Loucy (cell line): ENCODE measurements around the gene NAALADL2.

Source experiments
- EZH2phosphoT487 ChIP-seq: fragments of 200-600 bp; IDR thresholded peaks from 2 replicates; pipeline ENCODE4 v1.6.1; 2018; ENCODE audit warnings: antibody characterized with exemption, mild to moderate bottlenecking, moderate library complexity, borderline replicate concordance
- TF ChIP-seq, protein P1 (sequence below): fragments of 200-600 bp; sonication (generic); conservative IDR thresholded peaks from 2 replicates; pipeline ENCODE4 v1.5.1; 2014; ENCODE audit warnings: mild to moderate bottlenecking, antibody characterized with exemption, low read length

DNA sequence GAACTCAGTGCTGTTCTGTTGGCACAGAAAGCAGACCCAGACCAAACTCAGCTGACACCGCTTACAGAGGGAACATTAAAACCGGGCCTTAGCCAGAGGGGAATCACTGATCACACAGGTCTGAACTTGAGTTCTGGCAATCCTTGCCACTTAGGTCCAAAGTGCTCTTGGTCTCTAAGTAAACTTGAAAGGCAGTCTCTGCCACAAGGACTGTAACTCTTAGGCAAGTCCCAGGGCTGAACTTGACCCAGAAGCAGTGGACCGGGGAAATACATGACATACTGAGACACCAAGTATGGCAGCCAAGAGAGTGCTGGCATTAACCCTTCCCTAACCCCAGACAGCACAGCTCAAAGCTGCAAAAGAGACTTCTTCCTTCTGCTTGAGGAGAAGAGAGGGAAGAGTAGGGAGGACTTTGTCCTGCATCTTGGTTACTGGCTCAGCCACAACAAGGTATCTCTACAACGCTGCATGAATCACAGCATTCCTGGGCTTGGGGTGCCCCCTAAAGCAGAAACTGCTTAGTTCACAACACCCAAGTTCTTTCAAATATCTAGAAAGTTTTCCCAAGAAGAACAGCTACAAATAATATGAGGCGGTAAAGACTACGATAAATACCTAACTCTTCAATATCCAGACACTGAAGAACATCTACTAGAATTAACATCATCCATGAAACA is 32.5 kb downstream of the NAALADL2 start:
- TF ChIP-seq, protein P1, sequence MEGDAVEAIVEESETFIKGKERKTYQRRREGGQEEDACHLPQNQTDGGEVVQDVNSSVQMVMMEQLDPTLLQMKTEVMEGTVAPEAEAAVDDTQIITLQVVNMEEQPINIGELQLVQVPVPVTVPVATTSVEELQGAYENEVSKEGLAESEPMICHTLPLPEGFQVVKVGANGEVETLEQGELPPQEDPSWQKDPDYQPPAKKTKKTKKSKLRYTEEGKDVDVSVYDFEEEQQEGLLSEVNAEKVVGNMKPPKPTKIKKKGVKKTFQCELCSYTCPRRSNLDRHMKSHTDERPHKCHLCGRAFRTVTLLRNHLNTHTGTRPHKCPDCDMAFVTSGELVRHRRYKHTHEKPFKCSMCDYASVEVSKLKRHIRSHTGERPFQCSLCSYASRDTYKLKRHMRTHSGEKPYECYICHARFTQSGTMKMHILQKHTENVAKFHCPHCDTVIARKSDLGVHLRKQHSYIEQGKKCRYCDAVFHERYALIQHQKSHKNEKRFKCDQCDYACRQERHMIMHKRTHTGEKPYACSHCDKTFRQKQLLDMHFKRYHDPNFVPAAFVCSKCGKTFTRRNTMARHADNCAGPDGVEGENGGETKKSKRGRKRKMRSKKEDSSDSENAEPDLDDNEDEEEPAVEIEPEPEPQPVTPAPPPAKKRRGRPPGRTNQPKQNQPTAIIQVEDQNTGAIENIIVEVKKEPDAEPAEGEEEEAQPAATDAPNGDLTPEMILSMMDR = no peak
- TF ChIP-seq EZH2phosphoT487 = no peak
